HFFc6 (cell line): ENCODE measurements around the gene CSK. TPM values are rescaled to one million over a fixed set of nuclear protein-coding genes. Genes with fewer than 3 reads are reported as not detected.

Experiments
- DNase-seq: peaks from one replicate; pipeline ENCODE4 v3.0.0-alpha.2; 2018
- H3K27ac Mint-ChIP-seq: 2 replicates; pipeline ENCODE4 v1.8.0; 2020; ENCODE audit warnings: mild to moderate bottlenecking, mixed read lengths
- H3K27me3 Mint-ChIP-seq: 2 replicates; pipeline ENCODE4 v1.8.0; 2021; ENCODE audit warnings: mild to moderate bottlenecking, moderate library complexity, mixed read lengths; ENCODE audit not compliant: insufficient read depth
- H3K36me3 Mint-ChIP-seq: 2 replicates; pipeline ENCODE4 v1.8.0; 2021; ENCODE audit warnings: low read depth, mixed read lengths
- H3K4me1 Mint-ChIP-seq: 2 replicates; pipeline ENCODE4 v1.8.0; 2020; ENCODE audit warnings: low read depth, mixed read lengths
- H3K4me3 Mint-ChIP-seq: 2 replicates; pipeline ENCODE4 v1.8.0; 2020; ENCODE audit warnings: mild to moderate bottlenecking, moderate library complexity, mixed read lengths
- H3K9me3 Mint-ChIP-seq: 2 replicates; pipeline ENCODE4 v1.8.0; 2020; ENCODE audit warnings: mild to moderate bottlenecking, mixed read lengths
- total RNA-seq, 6 experiments: library from RNA; stranded (reverse); fragmentation: NEBNext Ultra II Directional; extraction: Animal tissue kit (Norgen Biotek cat#: 25700); gene quantifications; 2 replicates in 1 of 6; 3 replicates in 5 of 6; pipeline ENCODE4 v1.2.3, GENCODE V29; 2021
- TF ChIP-seq, protein P1 (sequence below): fragments of 200-600 bp; sonication (generic); IDR thresholded peaks from 2 replicates; pipeline ENCODE4 v1.5.0; 2021; ENCODE audit warnings: antibody characterized with exemption, mild to moderate bottlenecking

Gene CSK
- total RNA-seq, 6 experiments from 2014 or later, result 48.8 to 59.0 (median 53.3) TPM

DNA sequence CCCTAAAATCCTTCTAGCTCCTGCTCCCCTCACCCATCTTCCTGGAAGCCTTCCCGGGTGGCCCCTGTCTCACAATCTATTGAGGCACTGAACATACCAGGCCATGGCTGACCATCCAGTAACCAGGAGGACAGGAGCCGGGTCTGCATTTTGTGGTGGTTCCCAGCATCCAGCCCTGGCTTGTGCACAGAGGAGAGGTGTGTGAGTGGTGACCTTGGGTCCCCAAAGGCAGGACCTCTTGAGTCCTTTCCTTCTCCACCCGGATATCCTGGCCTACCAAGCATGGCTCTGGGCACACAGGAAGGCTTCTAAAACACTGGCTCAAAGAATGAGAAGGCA is 7.8 kb downstream of the CSK start:
- no peak overlapping the region; the same call in 1 of the 2 replicates for H3K4me3 Mint-ChIP-seq
- no peaks in the 10 kb centered on the region for H3K9me3 Mint-ChIP-seq
- H3K36me3 Mint-ChIP-seq, result no peaks in the 10 kb centered on the region
- no peak for DNase-seq
- peaks cover 4% of the 10 kb centered on the region; the same call in 1 of the 2 replicates for H3K27me3 Mint-ChIP-seq
- peaks cover 61% of the 10 kb centered on the region for H3K4me1 Mint-ChIP-seq
- TF ChIP-seq, protein P1, sequence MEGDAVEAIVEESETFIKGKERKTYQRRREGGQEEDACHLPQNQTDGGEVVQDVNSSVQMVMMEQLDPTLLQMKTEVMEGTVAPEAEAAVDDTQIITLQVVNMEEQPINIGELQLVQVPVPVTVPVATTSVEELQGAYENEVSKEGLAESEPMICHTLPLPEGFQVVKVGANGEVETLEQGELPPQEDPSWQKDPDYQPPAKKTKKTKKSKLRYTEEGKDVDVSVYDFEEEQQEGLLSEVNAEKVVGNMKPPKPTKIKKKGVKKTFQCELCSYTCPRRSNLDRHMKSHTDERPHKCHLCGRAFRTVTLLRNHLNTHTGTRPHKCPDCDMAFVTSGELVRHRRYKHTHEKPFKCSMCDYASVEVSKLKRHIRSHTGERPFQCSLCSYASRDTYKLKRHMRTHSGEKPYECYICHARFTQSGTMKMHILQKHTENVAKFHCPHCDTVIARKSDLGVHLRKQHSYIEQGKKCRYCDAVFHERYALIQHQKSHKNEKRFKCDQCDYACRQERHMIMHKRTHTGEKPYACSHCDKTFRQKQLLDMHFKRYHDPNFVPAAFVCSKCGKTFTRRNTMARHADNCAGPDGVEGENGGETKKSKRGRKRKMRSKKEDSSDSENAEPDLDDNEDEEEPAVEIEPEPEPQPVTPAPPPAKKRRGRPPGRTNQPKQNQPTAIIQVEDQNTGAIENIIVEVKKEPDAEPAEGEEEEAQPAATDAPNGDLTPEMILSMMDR, result no peak
- peak overlapping the region; percentile 85 for H3K27ac Mint-ChIP-seq

DNA sequence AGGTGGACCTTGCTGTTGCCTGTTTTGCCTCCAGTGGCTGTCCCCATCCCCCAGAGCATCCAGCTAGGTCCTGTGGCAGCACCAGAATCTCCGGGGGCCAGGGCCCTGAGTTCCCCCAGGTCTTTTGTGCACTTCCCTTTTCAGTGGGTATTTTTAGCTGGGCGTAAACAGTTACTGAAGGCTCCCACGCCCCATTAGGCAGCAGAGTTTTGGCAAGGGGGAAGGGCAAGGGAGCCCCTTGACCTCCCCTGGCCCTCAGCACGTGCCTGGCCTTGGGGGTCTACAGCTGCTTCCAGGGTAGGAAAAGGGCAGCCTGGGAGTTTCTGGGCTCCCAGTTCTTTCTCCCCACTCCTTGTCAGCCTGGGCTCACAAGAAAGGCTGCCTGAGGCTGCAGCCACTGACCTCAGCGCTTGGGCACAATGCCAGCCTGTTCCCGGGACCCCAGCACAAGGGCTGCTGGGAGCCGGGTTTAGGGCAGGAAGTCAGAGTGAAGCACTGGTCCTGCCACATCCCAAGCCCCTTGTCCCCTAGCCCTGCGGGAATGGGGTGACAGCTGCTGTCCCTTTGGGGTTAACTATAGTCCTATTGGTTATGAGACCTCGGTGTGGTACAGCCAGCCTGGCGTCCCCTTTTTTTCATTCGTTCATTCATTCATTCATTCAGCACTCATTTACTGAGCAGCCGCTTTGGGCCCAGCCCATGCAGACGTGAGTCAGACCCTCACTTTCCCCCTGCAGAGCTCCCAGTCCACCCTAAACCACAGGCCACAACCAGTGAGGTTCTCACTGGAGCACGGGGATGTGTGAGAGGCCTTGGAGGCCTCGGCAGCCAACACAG is 8.4 kb downstream of the CSK start:
- Mint-ChIP-seq H3K4me3 (peak overlapping the region; percentile 35), H3K27me3 (peaks cover 4% of the 10 kb centered on the region; the same call in 1 of the 2 replicates), H3K4me1 (peaks cover 55% of the 10 kb centered on the region), H3K9me3 (no peaks in the 10 kb centered on the region), H3K36me3 (no peaks in the 10 kb centered on the region), H3K27ac (peak overlapping the region; percentile 85)
- DNase-seq, result peak; percentile 68
- TF ChIP-seq, protein P1, result no peak

DNA sequence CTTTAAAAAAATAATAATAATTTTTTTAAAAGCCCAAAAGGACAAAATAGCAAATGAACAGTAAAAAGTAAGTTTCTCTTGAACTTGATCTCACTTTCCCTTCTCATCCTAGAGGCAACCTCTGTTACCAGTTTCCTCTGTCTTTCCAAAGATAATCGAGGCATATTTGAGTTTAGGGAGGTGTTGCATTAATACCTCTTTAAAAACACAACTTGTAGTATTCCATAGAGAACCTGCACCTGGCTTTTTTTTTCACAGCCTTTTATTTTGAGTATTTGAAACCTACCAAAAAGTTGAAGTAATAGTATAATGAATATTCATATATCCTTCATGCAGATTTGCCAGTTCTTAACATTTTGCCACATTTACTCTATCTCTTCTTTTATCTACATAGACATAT is 9.1 kb downstream of the CSK start:
- no peak for DNase-seq
- H3K4me1 Mint-ChIP-seq, result peaks cover 49% of the 10 kb centered on the region
- H3K4me3 Mint-ChIP-seq, result peak overlapping the region; percentile 35; the same call in 1 of the 2 replicates
- peak overlapping the region; percentile 85 for H3K27ac Mint-ChIP-seq
- H3K9me3 Mint-ChIP-seq, result no peaks in the 10 kb centered on the region
- peaks cover 4% of the 10 kb centered on the region; the same call in 1 of the 2 replicates for H3K27me3 Mint-ChIP-seq
- TF ChIP-seq, protein P1, result no peak
- no peaks in the 10 kb centered on the region for H3K36me3 Mint-ChIP-seq

DNA sequence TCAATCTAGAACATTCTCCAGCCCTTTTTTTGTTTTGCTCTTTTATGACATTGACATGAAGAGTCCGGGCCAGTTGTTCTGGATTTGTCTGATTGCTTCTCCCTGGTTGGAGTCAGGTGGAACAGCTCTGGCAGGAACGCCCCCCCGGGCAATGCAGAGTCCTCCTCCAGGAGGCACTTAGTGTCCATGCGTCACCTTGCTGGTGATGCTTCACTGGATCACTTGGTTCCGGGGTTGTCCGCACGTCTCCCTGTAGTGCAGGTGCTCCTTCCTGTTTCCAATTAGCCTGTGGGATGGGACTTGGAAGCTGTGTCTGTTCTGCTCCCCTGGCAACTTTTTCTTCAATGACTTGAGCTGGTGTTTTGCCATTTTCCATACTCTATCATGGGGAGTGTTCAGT is 9.8 kb downstream of the CSK start:
- H3K4me3 Mint-ChIP-seq, result no peak overlapping the region; the same call in 1 of the 2 replicates
- H3K4me1 Mint-ChIP-seq, result peaks cover 49% of the 10 kb centered on the region
- peaks cover 4% of the 10 kb centered on the region; the same call in 1 of the 2 replicates for H3K27me3 Mint-ChIP-seq
- H3K27ac Mint-ChIP-seq, result peak overlapping the region; percentile 85
- DNase-seq, result no peak
- TF ChIP-seq, protein P1, result no peak
- no peaks in the 10 kb centered on the region for H3K36me3 Mint-ChIP-seq
- no peaks in the 10 kb centered on the region for H3K9me3 Mint-ChIP-seq

DNA sequence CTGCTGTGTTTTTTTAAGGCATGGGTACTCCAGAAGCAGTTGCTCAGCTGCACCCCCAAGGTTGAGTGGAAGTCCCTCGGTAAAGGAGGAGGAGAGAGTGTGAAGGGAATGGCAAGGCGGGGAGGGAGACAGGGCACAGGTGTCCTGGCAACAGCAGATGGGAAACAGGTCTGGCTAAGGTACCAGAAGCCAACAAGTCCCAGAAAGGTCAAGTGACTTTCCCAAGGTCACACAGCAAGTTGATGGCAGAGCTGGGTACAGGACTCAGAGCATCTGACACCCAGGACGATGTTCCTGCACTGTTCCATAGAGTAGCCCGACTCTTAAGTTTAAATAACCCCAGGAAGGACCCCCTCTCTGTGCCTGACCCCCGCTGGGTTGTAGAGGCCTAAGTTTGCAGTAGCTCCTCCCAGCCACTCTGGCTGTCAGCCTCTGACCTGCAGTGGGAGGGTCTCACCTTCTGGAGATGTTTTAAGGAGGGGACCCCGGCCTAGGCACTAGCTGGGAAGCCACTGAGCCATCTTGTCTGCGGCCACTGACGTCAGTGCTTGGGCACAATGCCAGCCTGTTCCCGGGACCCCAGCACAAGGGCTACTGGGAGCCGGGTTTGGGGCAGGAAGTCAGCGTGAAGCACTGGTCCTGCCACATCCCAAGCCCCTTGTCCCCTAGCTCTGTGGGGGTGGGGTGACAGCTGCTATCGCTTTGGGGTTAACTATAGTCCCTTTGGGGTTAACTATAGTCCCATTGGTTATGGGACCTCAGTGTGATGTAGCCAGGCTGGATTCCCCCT is 10.5 kb downstream of the CSK start:
- Mint-ChIP-seq H3K27me3 (peaks cover 4% of the 10 kb centered on the region; the same call in 1 of the 2 replicates), H3K4me1 (peaks cover 48% of the 10 kb centered on the region), H3K4me3 (no peak overlapping the region), H3K36me3 (no peaks in the 10 kb centered on the region), H3K27ac (peak overlapping the region; percentile 42), H3K9me3 (no peaks in the 10 kb centered on the region)
- DNase-seq, result no peak
- TF ChIP-seq, protein P1, result no peak
